ENCODE results near the gene C3orf18. TPM values are rescaled to one million over a fixed set of nuclear protein-coding genes. Genes with fewer than 3 reads are reported as not detected.

Gene C3orf18
- total and polyA plus RNA-seq, 2 donors (not counting 3 experiments of a cell fraction or from before 2014, with no cell fraction given), result 1.7 to 2.9 TPM

DNA sequence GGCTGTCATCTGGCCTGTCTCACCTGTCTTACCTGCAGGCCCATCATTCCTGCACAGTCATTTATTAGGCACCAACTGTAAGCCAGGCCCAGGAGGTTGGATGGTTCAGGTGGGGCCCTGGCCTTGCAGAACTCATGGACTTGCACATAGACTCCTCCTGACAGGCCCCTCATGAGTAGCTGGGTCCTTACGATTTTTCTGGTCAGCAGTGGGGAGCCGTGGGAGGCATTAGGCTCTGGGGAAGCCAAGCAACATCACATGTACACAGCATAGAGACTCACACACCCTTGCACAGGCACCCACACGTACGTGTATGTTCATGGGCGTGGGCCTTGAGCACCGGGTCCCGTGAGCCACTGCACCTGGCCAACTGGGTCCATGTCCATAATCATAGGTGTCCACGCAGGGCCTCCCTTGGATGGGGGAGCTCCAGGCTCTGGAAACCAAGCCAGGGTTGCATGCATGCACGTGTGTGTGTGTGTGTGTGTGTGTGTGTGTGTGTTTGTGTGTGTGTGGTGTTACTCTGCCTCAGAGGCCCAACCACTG lies 23.7 kb upstream of the C3orf18 start:
- no TSS peak for BruUV-seq (replicated peaks)
- H3K36me3 ChIP-seq (ENCODE audit: control insufficient read depth in 2 of 2, extremely low read depth in 1 of 2, insufficient read depth in 2 of 2, low read length in 2 of 2), result no peaks in the 10 kb centered on the region
- FAIRE-seq (no peak), DNase-seq (ENCODE audit: low read depth, low spot score) (no peak)
- H3K27ac ChIP-seq (ENCODE audit: insufficient read depth, low read depth, low read length), result no peak overlapping the region
- intact Hi-C loops (cut with micrococcal nuclease), result no loop called here
- no peak overlapping the region for H2AFZ ChIP-seq (ENCODE audit: low read depth, low read length)
- no peaks in the 10 kb centered on the region for H3K9me3 ChIP-seq (replicated peaks; ENCODE audit: control insufficient read depth, insufficient read depth, low read length)
- peaks cover 0 to 2% of the 10 kb centered on the region in 2 experiments for H3K27me3 ChIP-seq (ENCODE audit: control insufficient read depth in 2 of 2, insufficient read depth in 2 of 2, low read length in 2 of 2)
- dilution Hi-C loops (cut with MboI; ENCODE audit: extremely low pct_ligation_motif_present, low sequenced_read_pairs), result no loop called here
- H3K9me1 ChIP-seq (replicated peaks; ENCODE audit: control insufficient read depth, extremely low read depth, insufficient read depth, low read length), result no peaks in the 10 kb centered on the region
- POLR2A ChIA-PET, result no interaction called here
- no peaks in the 10 kb centered on the region for H3K4me1 ChIP-seq (ENCODE audit: control insufficient read depth, extremely low read depth, insufficient read depth, low read length)
- no peak overlapping the region for H3K9ac ChIP-seq (replicated peaks; ENCODE audit: extremely low read depth, insufficient read depth, low read length)
- no peaks in the 10 kb centered on the region for H3K79me2 ChIP-seq (ENCODE audit: control insufficient read depth, insufficient read depth, low read length)
- CTCF ChIA-PET, result interaction anchor here (0.9 to 1.8 kb wide), 4 partner anchors 10 to 21 kb away, joined by 3 to 8 read pairs (median 4); partner anchors contain the start of gene CISH
- TF ChIP-seq MAX (IDR thresholded peaks at IDR 0.05; ENCODE audit: insufficient read depth, insufficient read length) (no peak), EZH2 (IDR thresholded peaks at IDR 0.05; ENCODE audit: borderline replicate concordance, low read depth, low read length, severe bottlenecking) (no peak)
- H3K4me2 ChIP-seq (ENCODE audit: insufficient read depth, low read length), result no peak overlapping the region
- no peaks in the 10 kb centered on the region for H4K20me1 ChIP-seq (replicated peaks; ENCODE audit: control insufficient read depth, extremely low read depth, insufficient read depth, low read length)
- no peak overlapping the region for H3K4me3 ChIP-seq (replicated peaks in 1 of 3; ENCODE audit: insufficient read depth in 1 of 3, low read depth in 1 of 3, low read length in 3 of 3)

DNA sequence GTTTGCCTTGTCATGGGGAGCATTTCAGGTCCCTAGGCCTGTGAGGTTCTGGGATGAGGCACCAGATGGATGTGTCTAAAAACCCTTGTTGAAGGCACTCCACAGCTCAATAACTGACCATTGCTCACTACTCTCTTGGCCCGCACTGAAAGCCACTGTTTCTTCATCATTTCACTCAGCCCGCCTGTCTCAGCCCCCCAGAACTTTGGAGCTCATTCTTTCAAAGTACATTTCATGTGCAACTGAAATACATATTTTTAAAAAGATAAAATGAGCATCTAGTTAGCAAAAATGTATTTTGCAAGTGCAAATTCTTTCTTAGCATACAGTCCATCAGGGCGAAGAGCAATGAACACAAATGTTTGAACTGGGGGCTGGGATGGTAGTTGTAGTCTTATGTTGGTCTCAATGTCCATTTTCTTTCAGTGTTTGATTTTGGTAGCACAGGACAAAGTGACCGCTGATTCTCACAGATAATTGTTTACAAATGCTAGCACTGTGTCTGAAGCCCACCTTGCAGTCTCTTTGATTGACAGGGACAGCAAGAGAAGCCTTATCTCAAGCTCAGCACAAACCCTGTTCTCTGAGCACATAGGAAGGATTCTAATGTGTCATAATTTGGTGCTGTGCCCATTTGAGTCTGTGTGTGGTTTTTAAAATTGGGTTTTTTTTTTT lies 21.3 kb upstream of the C3orf18 start:
- H4K20me1 ChIP-seq (replicated peaks; ENCODE audit: control insufficient read depth, extremely low read depth, insufficient read depth, low read length), result no peaks in the 10 kb centered on the region
- H3K4me3 ChIP-seq (replicated peaks in 1 of 3; ENCODE audit: insufficient read depth in 1 of 3, low read depth in 1 of 3, low read length in 3 of 3), result no peak overlapping the region
- no TSS peak for BruUV-seq (replicated peaks)
- no peak for TF ChIP-seq MYC (IDR thresholded peaks at IDR 0.05; ENCODE audit: low read depth, low read length)
- TF ChIP-seq EZH2 (IDR thresholded peaks at IDR 0.05; ENCODE audit: borderline replicate concordance, low read depth, low read length, severe bottlenecking), result no peak
- no peak for TF ChIP-seq FOS (IDR thresholded peaks at IDR 0.05; ENCODE audit: borderline replicate concordance, insufficient read depth, low read length)
- H3K9ac ChIP-seq (replicated peaks; ENCODE audit: extremely low read depth, insufficient read depth, low read length), result no peak overlapping the region
- DNase-seq (ENCODE audit: low read depth, low spot score), result no peak
- no peaks in the 10 kb centered on the region for H3K4me1 ChIP-seq (ENCODE audit: control insufficient read depth, extremely low read depth, insufficient read depth, low read length)
- no peaks in the 10 kb centered on the region for H3K27me3 ChIP-seq (ENCODE audit: control insufficient read depth in 2 of 2, insufficient read depth in 2 of 2, low read length in 2 of 2)
- intact Hi-C loops (cut with micrococcal nuclease) (no loop called here), dilution Hi-C loops (cut with MboI; ENCODE audit: extremely low pct_ligation_motif_present, low sequenced_read_pairs) (no loop called here)
- H2AFZ ChIP-seq (ENCODE audit: low read depth, low read length), result no peak overlapping the region
- H3K27ac ChIP-seq (ENCODE audit: insufficient read depth, low read depth, low read length), result no peak overlapping the region
- no peaks in the 10 kb centered on the region for H3K79me2 ChIP-seq (ENCODE audit: control insufficient read depth, insufficient read depth, low read length)
- H3K9me1 ChIP-seq (replicated peaks; ENCODE audit: control insufficient read depth, extremely low read depth, insufficient read depth, low read length), result no peaks in the 10 kb centered on the region
- no peaks in the 10 kb centered on the region for H3K36me3 ChIP-seq (ENCODE audit: control insufficient read depth in 2 of 2, extremely low read depth in 1 of 2, insufficient read depth in 2 of 2, low read length in 2 of 2)
- no peak for FAIRE-seq
- CTCF ChIA-PET, result interaction anchor here (1.7 to 2.4 kb wide), 2 partner anchors 13 to 23 kb away, joined by 4 to 6 read pairs; partner anchors contain the start of gene CISH
- no peaks in the 10 kb centered on the region for H3K9me3 ChIP-seq (replicated peaks; ENCODE audit: control insufficient read depth, insufficient read depth, low read length)
- POLR2A ChIA-PET, result interaction anchor here (1.2 kb wide), 1 partner anchor 23 kb away, joined by 4 read pairs; the partner anchor contains the start of gene CISH
- H3K4me2 ChIP-seq (ENCODE audit: insufficient read depth, low read length), result no peak overlapping the region

Measured in endothelial cell of umbilical vein (primary cell).